Subcutaneous adipose tissue (tissue), 4 donors: Measurements from ENCODE around the gene CLEC2A. TPM values are rescaled to one million over a fixed set of nuclear protein-coding genes. Genes with fewer than 3 reads are reported as not detected.

Source experiments
- CTCF ChIP-seq: fragments of 450-650 bp; IDR thresholded peaks from one replicate; pipeline ENCODE4 v1.5.1; 2016; ENCODE audit warnings: low read depth, mild to moderate bottlenecking, control low read depth, antibody characterized with exemption, moderate library complexity
- total RNA-seq, 4 donors: library from RNA; depleted of rRNA; stranded (reverse); fragments of >200 nt; gene quantifications; one replicate each; pipeline ENCODE4 v1.1.0, GENCODE V29; 2016

Gene CLEC2A
- total RNA-seq, 4 donors from 2014 or later, result not detected

DNA sequence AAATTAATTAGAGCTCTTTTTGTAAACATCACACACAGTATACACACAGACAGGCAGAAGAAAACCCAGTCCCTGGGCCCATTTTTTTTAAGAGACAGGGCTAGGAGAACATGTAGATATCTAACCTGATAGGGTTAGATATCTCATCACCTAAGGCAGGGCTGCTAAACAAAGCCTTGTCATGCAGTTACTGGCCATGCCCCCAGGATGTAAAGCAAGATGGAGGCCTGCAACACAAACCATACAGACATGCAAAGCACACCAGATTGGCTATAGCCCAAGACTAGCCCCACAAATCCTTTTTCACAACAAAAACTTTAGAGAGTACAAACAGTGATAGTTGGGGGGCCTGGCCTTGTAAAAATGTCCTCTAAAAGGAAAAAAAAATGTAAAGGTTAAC, 20.5 kb downstream of the CLEC2A start:
- TF ChIP-seq CTCF, result no peak

GRCh38 chr12:9910716-9911421, 21.3 kb downstream of the CLEC2A start:
- no peak for TF ChIP-seq CTCF

DNA sequence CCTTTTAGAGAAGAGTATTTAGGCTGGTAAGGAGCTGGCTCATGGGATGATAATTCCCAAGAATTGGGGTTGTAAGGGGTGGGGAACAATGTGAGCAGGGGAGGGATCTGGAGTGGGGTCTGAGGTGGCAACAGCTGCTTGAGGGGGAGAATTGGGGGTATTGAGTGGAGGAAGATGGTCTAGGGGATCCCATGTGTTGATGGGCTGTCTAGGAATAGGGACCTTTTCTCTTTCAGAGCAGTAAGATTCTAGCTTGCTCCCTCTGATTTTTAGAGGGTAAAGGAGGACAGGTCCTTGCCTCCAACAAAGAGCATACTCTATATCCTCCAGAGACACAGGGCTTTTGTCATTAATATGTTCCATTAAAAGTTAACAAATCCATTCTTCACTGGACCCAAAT, 22.4 kb downstream of the CLEC2A start:
- no peak for TF ChIP-seq CTCF

GRCh38 chr12:9908350-9908749, 23.8 kb downstream of the CLEC2A start:
- TF ChIP-seq CTCF, result no peak

GRCh38 chr12:9907769-9908168, 24.4 kb downstream of the CLEC2A start:
- TF ChIP-seq CTCF, result no peak

DNA sequence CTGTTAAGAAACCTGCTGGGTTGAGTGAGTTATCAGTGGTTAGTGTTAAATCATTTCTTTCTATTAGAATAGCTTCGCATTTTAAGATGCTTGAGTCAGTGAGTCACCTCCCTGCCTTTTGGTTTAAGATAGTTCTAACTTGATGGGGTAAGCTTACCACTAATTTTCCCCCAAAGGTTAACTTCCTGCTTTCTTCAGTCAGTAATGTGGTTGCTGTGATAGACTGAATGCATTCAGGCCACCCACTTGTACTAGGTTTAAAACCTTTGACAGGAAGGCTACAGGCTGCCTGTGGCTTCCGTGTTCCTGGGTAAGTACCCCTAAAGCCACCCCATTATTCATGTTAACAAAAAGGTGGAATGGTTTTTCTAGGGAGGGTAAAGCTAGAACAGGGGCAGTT, 25.3 kb downstream of the CLEC2A start:
- no peak for TF ChIP-seq CTCF

DNA sequence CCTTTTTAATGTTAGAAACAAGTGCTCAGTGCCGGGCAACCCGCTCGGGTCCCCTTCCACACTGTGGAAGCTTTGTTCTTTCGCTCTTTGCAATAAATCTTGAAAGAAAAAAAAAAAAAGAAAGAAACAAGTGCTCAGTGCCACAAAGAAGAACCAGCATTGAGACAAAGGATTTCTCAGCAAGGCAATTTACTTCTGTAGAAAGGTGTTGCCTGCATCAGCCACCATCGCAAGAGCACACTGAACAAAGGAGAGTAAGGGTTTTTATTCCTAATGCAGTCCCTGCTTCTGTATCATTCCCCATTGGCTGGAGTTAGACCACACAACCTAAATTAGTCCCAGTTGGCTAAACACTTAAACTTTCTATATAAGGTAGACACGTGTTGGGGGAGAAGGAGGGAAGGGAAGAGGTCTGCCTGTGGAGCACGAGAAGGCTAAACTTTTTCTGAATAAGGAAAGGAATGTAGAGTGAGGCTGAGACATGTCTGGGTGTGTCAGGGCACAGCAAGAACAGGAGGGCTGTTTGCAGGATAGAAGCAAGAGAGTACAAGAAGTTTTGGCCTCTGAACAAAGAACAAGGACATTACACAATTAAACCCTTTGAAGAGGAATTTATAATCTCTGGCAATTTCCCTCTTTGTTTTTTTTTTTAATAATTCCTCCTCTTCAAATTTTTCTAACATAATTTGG, 29.5 kb downstream of the CLEC2A start:
- TF ChIP-seq CTCF, result no peak
